Endothelial cell of umbilical vein (primary cell): ENCODE measurements around the gene PRKAR1B. TPM values are rescaled to one million over a fixed set of nuclear protein-coding genes. Genes with fewer than 3 reads are reported as not detected.

Experiments used
- BruUV-seq: library from RNA; stranded (reverse); fragments of 400-500 nt; replicated peaks from 2 replicates; lab custom pipeline; 2021; lab: Mats Ljungman, UMichigan
- CTCF ChIA-PET: fragments of 300-600, 350-600 bp; sonication (Branson Sonifier 250); formaldehyde crosslinking; loops from one replicate; lab custom pipeline; 2021; ENCODE audit warnings: antibody characterized with exemption, inconsistent platforms; lab: Charles Lee
- POLR2A ChIA-PET: fragments of 300-600, 350-600 bp; sonication (Branson Sonifier 250); formaldehyde crosslinking; loops from one replicate; lab custom pipeline; 2021; ENCODE audit warnings: antibody characterized with exemption, inconsistent platforms; lab: Charles Lee
- DNase-seq: peaks from one replicate; pipeline ENCODE4 v3.0.0-alpha.2; 2011; ENCODE audit warnings: low read depth, low spot score
- FAIRE-seq: peaks from 2 replicates; lab custom pipeline; 2011; peaks lifted over from hg19 to GRCh38; lab: Jason Lieb, UNC
- H2AFZ ChIP-seq: 2 replicates; pipeline ENCODE4 v1.6.0; 2012; ENCODE audit warnings: low read depth, low read length, control low read depth, inconsistent platforms
- H3K27ac ChIP-seq: 2 replicates; pipeline ENCODE4 v1.5.1; 2011; ENCODE audit warnings: low read depth, mild to moderate bottlenecking, control low read depth, low read length, moderate library complexity; ENCODE audit not compliant: insufficient read depth
- H3K27me3 ChIP-seq, 2 experiments: 2 replicates each; pipeline versions ENCODE4 v1.6.0 to v1.6.1; 2011; ENCODE audit warnings: low read length in 2 of 2, mixed read lengths in 1 of 2; ENCODE audit not compliant: control insufficient read depth in 2 of 2, insufficient read depth in 2 of 2
- H3K36me3 ChIP-seq, 2 experiments: 2 replicates in 1 of 2; 3 replicates in 1 of 2; pipeline ENCODE4 v1.5.1; 2011; ENCODE audit warnings: low read length in 2 of 2, mild to moderate bottlenecking in 1 of 2, moderate library complexity in 1 of 2; ENCODE audit not compliant: control insufficient read depth in 2 of 2, insufficient read depth in 2 of 2; ENCODE audit errors: extremely low read depth in 1 of 2
- H3K4me1 ChIP-seq: 3 replicates; pipeline ENCODE4 v1.5.1; 2011; ENCODE audit warnings: mild to moderate bottlenecking, low read length; ENCODE audit not compliant: control insufficient read depth, insufficient read depth; ENCODE audit errors: extremely low read depth
- H3K4me2 ChIP-seq: 2 replicates; pipeline ENCODE4 v1.6.1; 2011; ENCODE audit warnings: low read length, control low read depth, mixed read lengths; ENCODE audit not compliant: insufficient read depth
- H3K4me3 ChIP-seq, 3 experiments: fragments of 200-600 bp in 1 of 3; sonication (generic), shearing (Covaris generic) in 1 of 3; replicated peaks in 1 of 3; 2 replicates each; pipeline ENCODE4 v1.5.1; 2011 to 2016; ENCODE audit warnings: control low read depth in 3 of 3, low read length in 3 of 3, mild to moderate bottlenecking in 2 of 3, inconsistent platforms in 1 of 3, low read depth in 1 of 3, moderate library complexity in 1 of 3; ENCODE audit not compliant: insufficient read depth in 1 of 3
- H3K79me2 ChIP-seq: 2 replicates; pipeline ENCODE4 v1.6.0; 2012; ENCODE audit warnings: low read length, inconsistent platforms; ENCODE audit not compliant: control insufficient read depth, insufficient read depth
- H3K9ac ChIP-seq: replicated peaks from 2 replicates; pipeline ENCODE3; 2011; ENCODE audit warnings: low read length, control low read depth; ENCODE audit not compliant: insufficient read depth; ENCODE audit errors: extremely low read depth
- H3K9me1 ChIP-seq: replicated peaks from 3 replicates; pipeline ENCODE4 v1.6.0; 2011; ENCODE audit warnings: mild to moderate bottlenecking, low read length; ENCODE audit not compliant: control insufficient read depth, insufficient read depth; ENCODE audit errors: extremely low read depth
- H3K9me3 ChIP-seq: replicated peaks from 2 replicates; pipeline ENCODE4 v1.5.1; 2012; ENCODE audit warnings: low read length, inconsistent platforms; ENCODE audit not compliant: control insufficient read depth, insufficient read depth
- H4K20me1 ChIP-seq: replicated peaks from 2 replicates; pipeline ENCODE3; 2011; ENCODE audit warnings: mild to moderate bottlenecking, low read length; ENCODE audit not compliant: control insufficient read depth, insufficient read depth; ENCODE audit errors: extremely low read depth
- EZH2 ChIP-seq: IDR thresholded peaks from 2 replicates; pipeline ENCODE4 v1.6.1; 2012; ENCODE audit warnings: borderline replicate concordance, low read depth, mild to moderate bottlenecking, moderate library complexity, low read length, inconsistent platforms; ENCODE audit not compliant: severe bottlenecking
- FOS ChIP-seq: IDR thresholded peaks from 2 replicates; pipeline ENCODE4 v1.6.1; 2011; ENCODE audit warnings: mild to moderate bottlenecking, low read length, moderate library complexity, borderline replicate concordance; ENCODE audit not compliant: insufficient read depth
- GATA2 ChIP-seq: IDR thresholded peaks from 2 replicates; pipeline ENCODE4 v1.7.0; 2011; ENCODE audit warnings: low read depth, mild to moderate bottlenecking, moderate library complexity, mixed read lengths, low read length; ENCODE audit not compliant: insufficient read length, insufficient read depth
- JUN ChIP-seq: IDR thresholded peaks from 2 replicates; pipeline ENCODE4 v1.6.1; 2011; ENCODE audit warnings: borderline replicate concordance, low read depth; ENCODE audit not compliant: insufficient read length, insufficient read depth
- MYC ChIP-seq: IDR thresholded peaks from one replicate; pipeline ENCODE4 v1.6.1; 2011; ENCODE audit warnings: mild to moderate bottlenecking, low read depth, low read length
- POLR2A ChIP-seq: IDR thresholded peaks from 2 replicates; pipeline ENCODE4 v1.6.1; 2012; ENCODE audit warnings: low read depth, mild to moderate bottlenecking, control low read depth, low read length
- POLR2AphosphoS5 ChIP-seq: IDR thresholded peaks from 2 replicates; pipeline ENCODE4 v1.6.1; 2012; ENCODE audit warnings: low read depth, mild to moderate bottlenecking, control low read depth, low read length, moderate library complexity; ENCODE audit not compliant: insufficient read depth
- dilution Hi-C: fragments of 300-500 bp; cut with MboI; formaldehyde crosslinking; loops from one replicate; pipeline ENCODE4 v1.15.0; 2019; ENCODE audit warnings: low sequenced_read_pairs; ENCODE audit not compliant: extremely low pct_ligation_motif_present
- intact Hi-C: fragments of 100-400 bp; cut with micrococcal nuclease; formaldehyde crosslinking; loops from one replicate; pipeline ENCODE4 v1.10.0; 2022
- polyA plus RNA-seq, 4 experiments: library from polyadenylated mRNA; depleted of rRNA in 3 of 4; stranded (reverse) in 3 of 4; unstranded in 1 of 4; fragments of >200 nt; gene quantifications; 2 replicates each; pipeline versions ENCODE4 v1.2.1 to v1.2.3, GENCODE V29; 2011 to 2012; ENCODE audit warnings: missing spikeins in 1 of 4
- total RNA-seq: library from RNA; stranded (reverse); gene quantifications from 2 replicates; pipeline ENCODE4 v1.2.3, GENCODE V29; 2021
- TF ChIP-seq, protein P1 (sequence below): IDR thresholded peaks from 2 replicates; pipeline ENCODE4 v1.6.1; 2011; ENCODE audit not compliant: insufficient read depth, insufficient read length
- TF ChIP-seq, protein P2 (sequence below), 2 donors: IDR thresholded peaks; 1 replicate in 1 of 2; 2 replicates in 1 of 2; pipeline ENCODE4 v1.5.1; 2011; ENCODE audit warnings: low read length in 2 of 2, mild to moderate bottlenecking in 2 of 2, moderate library complexity in 2 of 2, control low read depth in 1 of 2, inconsistent platforms in 1 of 2, low read depth in 1 of 2; ENCODE audit not compliant: insufficient read depth in 1 of 2; ENCODE audit errors: extremely low read depth in 1 of 2

The PRKAR1B gene
- total and polyA plus RNA-seq, 2 donors (not counting 3 experiments of a cell fraction or from before 2014, with no cell fraction given), result 15.4 to 29.2 TPM

DNA sequence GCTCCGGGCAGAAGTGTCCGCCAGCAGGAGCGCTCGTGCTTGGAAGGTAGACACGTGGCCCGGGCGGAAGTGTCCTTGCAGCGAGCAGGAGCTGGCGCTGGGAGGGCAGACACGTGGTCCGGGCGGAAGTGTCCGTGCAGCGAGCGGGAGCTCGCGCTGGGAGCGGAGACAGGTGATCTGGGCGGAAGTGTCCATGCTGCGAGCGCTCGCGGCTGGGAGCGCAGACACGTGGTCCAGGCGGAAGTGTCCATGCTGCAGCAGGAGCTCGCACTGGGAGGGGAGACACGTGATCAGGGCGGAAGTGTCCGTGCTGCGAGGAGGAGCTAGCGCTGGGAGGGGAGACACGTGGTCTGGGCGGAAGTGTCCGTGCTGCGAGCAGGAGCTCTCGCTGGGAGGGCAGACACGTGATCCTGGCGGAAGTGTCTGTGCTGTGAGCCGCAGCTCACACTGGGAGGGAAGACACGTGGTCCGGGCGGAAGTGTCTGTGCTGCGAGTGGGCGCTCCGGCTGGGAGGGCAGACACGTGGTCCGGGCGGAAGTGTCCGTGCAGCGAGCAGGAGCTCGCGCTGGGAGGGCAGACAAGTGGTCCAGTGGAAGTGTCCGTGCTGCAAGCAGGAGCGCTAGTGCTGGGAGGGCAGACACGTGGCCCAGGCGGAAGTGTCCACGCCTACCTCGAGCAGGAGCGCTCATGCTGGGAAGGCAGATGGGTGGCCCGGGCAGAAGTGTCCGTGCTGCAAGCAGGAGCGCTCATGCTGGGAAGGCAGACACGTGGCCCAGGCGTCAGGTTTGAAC is 41.1 kb upstream of the PRKAR1B start:
- FAIRE-seq, result no peak
- ChIA-PET POLR2A (interaction anchor here (0.6 kb wide), 1 partner anchor 49 kb away, joined by 5 read pairs; no protein-coding TSS in a partner anchor), CTCF (interaction anchor here (2.7 kb wide), 1 partner anchor 18 kb away, joined by 8 read pairs; no protein-coding TSS in a partner anchor)
- no TSS peak for BruUV-seq
- Histone ChIP-seq H4K20me1 (no peaks in the 10 kb centered on the region), H3K4me3 (no peak overlapping the region), H3K27me3 (no peaks in the 10 kb centered on the region), H3K4me1 (peaks cover 10% of the 10 kb centered on the region), H3K9me3 (no peaks in the 10 kb centered on the region), H3K27ac (no peak overlapping the region), H3K9ac (no peak overlapping the region), H3K36me3 (peaks cover 4 to 15% of the 10 kb centered on the region in 2 experiments), H3K79me2 (no peaks in the 10 kb centered on the region), H2AFZ (no peak overlapping the region), H3K9me1 (no peaks in the 10 kb centered on the region), H3K4me2 (no peak overlapping the region)
- dilution Hi-C loops, result no loop called here
- intact Hi-C loops, result no loop called here
- TF ChIP-seq FOS, result no peak
- TF ChIP-seq POLR2A, result no peak
- no peak for TF ChIP-seq EZH2
- TF ChIP-seq, protein P1, sequence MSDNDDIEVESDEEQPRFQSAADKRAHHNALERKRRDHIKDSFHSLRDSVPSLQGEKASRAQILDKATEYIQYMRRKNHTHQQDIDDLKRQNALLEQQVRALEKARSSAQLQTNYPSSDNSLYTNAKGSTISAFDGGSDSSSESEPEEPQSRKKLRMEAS, result no peak
- TF ChIP-seq POLR2AphosphoS5, result no peak
- TF ChIP-seq, protein P2, sequence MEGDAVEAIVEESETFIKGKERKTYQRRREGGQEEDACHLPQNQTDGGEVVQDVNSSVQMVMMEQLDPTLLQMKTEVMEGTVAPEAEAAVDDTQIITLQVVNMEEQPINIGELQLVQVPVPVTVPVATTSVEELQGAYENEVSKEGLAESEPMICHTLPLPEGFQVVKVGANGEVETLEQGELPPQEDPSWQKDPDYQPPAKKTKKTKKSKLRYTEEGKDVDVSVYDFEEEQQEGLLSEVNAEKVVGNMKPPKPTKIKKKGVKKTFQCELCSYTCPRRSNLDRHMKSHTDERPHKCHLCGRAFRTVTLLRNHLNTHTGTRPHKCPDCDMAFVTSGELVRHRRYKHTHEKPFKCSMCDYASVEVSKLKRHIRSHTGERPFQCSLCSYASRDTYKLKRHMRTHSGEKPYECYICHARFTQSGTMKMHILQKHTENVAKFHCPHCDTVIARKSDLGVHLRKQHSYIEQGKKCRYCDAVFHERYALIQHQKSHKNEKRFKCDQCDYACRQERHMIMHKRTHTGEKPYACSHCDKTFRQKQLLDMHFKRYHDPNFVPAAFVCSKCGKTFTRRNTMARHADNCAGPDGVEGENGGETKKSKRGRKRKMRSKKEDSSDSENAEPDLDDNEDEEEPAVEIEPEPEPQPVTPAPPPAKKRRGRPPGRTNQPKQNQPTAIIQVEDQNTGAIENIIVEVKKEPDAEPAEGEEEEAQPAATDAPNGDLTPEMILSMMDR (IDR thresholded peaks at IDR 0.05; ENCODE audit: extremely low read depth in 1 of 2, insufficient read depth in 1 of 2, low read depth in 1 of 2, low read length in 2 of 2), result no peak
- TF ChIP-seq JUN, result no peak
- TF ChIP-seq GATA2, result no peak
- TF ChIP-seq MYC, result no peak
- no peak for DNase-seq
